ENCODE measurements around the gene DES.

DNA sequence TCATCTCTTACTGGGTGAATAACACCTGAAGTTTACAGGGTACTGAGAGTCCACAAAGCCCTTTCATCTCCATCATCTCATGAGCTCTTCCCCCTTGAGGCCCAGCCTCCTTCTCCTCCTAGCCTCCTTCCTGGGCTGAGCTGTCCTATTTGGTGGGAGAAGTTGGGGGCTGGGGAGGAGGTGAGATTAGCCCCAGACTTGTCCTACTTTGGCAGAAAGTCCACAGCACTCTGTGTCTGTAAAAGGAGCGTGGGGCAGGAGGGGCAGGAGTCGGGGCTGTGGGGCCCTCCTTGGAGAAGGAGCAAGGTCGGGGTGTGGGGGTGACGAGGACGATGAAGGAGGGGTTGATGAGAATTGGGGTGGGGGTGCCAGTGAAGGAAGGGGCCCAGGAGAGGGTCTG lies 10.0 kb upstream of the DES start:
- TF ChIP-seq, protein P1, sequence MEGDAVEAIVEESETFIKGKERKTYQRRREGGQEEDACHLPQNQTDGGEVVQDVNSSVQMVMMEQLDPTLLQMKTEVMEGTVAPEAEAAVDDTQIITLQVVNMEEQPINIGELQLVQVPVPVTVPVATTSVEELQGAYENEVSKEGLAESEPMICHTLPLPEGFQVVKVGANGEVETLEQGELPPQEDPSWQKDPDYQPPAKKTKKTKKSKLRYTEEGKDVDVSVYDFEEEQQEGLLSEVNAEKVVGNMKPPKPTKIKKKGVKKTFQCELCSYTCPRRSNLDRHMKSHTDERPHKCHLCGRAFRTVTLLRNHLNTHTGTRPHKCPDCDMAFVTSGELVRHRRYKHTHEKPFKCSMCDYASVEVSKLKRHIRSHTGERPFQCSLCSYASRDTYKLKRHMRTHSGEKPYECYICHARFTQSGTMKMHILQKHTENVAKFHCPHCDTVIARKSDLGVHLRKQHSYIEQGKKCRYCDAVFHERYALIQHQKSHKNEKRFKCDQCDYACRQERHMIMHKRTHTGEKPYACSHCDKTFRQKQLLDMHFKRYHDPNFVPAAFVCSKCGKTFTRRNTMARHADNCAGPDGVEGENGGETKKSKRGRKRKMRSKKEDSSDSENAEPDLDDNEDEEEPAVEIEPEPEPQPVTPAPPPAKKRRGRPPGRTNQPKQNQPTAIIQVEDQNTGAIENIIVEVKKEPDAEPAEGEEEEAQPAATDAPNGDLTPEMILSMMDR (IDR thresholded peaks at IDR 0.05): no peak
- no peak for TF ChIP-seq POLR2A (IDR thresholded peaks at IDR 0.05)

All from body of pancreas (tissue), 4 donors.